Endothelial cell of umbilical vein (primary cell): ENCODE data around the gene SMCO2. TPM values are rescaled to one million over a fixed set of nuclear protein-coding genes. Genes with fewer than 3 reads are reported as not detected.

Source experiments
- BruUV-seq: library from RNA; stranded (reverse); fragments of 400-500 nt; replicated peaks from 2 replicates; lab custom pipeline; 2021; lab: Mats Ljungman, UMichigan
- CTCF ChIA-PET: fragments of 300-600, 350-600 bp; sonication (Branson Sonifier 250); formaldehyde crosslinking; loops from one replicate; lab custom pipeline; 2021; ENCODE audit warnings: antibody characterized with exemption, inconsistent platforms; lab: Charles Lee
- POLR2A ChIA-PET: fragments of 300-600, 350-600 bp; sonication (Branson Sonifier 250); formaldehyde crosslinking; loops from one replicate; lab custom pipeline; 2021; ENCODE audit warnings: antibody characterized with exemption, inconsistent platforms; lab: Charles Lee
- DNase-seq: peaks from one replicate; pipeline ENCODE4 v3.0.0-alpha.2; 2011; ENCODE audit warnings: low read depth, low spot score
- FAIRE-seq: peaks from 2 replicates; lab custom pipeline; 2011; peaks lifted over from hg19 to GRCh38; lab: Jason Lieb, UNC
- H2AFZ ChIP-seq: 2 replicates; pipeline ENCODE4 v1.6.0; 2012; ENCODE audit warnings: low read depth, low read length, control low read depth, inconsistent platforms
- H3K27ac ChIP-seq: 2 replicates; pipeline ENCODE4 v1.5.1; 2011; ENCODE audit warnings: low read depth, mild to moderate bottlenecking, control low read depth, low read length, moderate library complexity; ENCODE audit not compliant: insufficient read depth
- H3K27me3 ChIP-seq, 2 experiments: 2 replicates each; pipeline versions ENCODE4 v1.6.0 to v1.6.1; 2011; ENCODE audit warnings: low read length in 2 of 2, mixed read lengths in 1 of 2; ENCODE audit not compliant: control insufficient read depth in 2 of 2, insufficient read depth in 2 of 2
- H3K36me3 ChIP-seq, 2 experiments: 2 replicates in 1 of 2; 3 replicates in 1 of 2; pipeline ENCODE4 v1.5.1; 2011; ENCODE audit warnings: low read length in 2 of 2, mild to moderate bottlenecking in 1 of 2, moderate library complexity in 1 of 2; ENCODE audit not compliant: control insufficient read depth in 2 of 2, insufficient read depth in 2 of 2; ENCODE audit errors: extremely low read depth in 1 of 2
- H3K4me1 ChIP-seq: 3 replicates; pipeline ENCODE4 v1.5.1; 2011; ENCODE audit warnings: mild to moderate bottlenecking, low read length; ENCODE audit not compliant: control insufficient read depth, insufficient read depth; ENCODE audit errors: extremely low read depth
- H3K4me2 ChIP-seq: 2 replicates; pipeline ENCODE4 v1.6.1; 2011; ENCODE audit warnings: low read length, control low read depth, mixed read lengths; ENCODE audit not compliant: insufficient read depth
- H3K4me3 ChIP-seq, 3 experiments: fragments of 200-600 bp in 1 of 3; sonication (generic), shearing (Covaris generic) in 1 of 3; replicated peaks in 1 of 3; 2 replicates each; pipeline ENCODE4 v1.5.1; 2011 to 2016; ENCODE audit warnings: control low read depth in 3 of 3, low read length in 3 of 3, mild to moderate bottlenecking in 2 of 3, inconsistent platforms in 1 of 3, low read depth in 1 of 3, moderate library complexity in 1 of 3; ENCODE audit not compliant: insufficient read depth in 1 of 3
- H3K79me2 ChIP-seq: 2 replicates; pipeline ENCODE4 v1.6.0; 2012; ENCODE audit warnings: low read length, inconsistent platforms; ENCODE audit not compliant: control insufficient read depth, insufficient read depth
- H3K9ac ChIP-seq: replicated peaks from 2 replicates; pipeline ENCODE3; 2011; ENCODE audit warnings: low read length, control low read depth; ENCODE audit not compliant: insufficient read depth; ENCODE audit errors: extremely low read depth
- H3K9me1 ChIP-seq: replicated peaks from 3 replicates; pipeline ENCODE4 v1.6.0; 2011; ENCODE audit warnings: mild to moderate bottlenecking, low read length; ENCODE audit not compliant: control insufficient read depth, insufficient read depth; ENCODE audit errors: extremely low read depth
- H3K9me3 ChIP-seq: replicated peaks from 2 replicates; pipeline ENCODE4 v1.5.1; 2012; ENCODE audit warnings: low read length, inconsistent platforms; ENCODE audit not compliant: control insufficient read depth, insufficient read depth
- H4K20me1 ChIP-seq: replicated peaks from 2 replicates; pipeline ENCODE3; 2011; ENCODE audit warnings: mild to moderate bottlenecking, low read length; ENCODE audit not compliant: control insufficient read depth, insufficient read depth; ENCODE audit errors: extremely low read depth
- CTCF ChIP-seq, 2 donors: IDR thresholded peaks; 1 replicate in 1 of 2; 2 replicates in 1 of 2; pipeline ENCODE4 v1.5.1; 2011; ENCODE audit warnings: low read length in 2 of 2, mild to moderate bottlenecking in 2 of 2, moderate library complexity in 2 of 2, control low read depth in 1 of 2, inconsistent platforms in 1 of 2, low read depth in 1 of 2; ENCODE audit not compliant: insufficient read depth in 1 of 2; ENCODE audit errors: extremely low read depth in 1 of 2
- EZH2 ChIP-seq: IDR thresholded peaks from 2 replicates; pipeline ENCODE4 v1.6.1; 2012; ENCODE audit warnings: borderline replicate concordance, low read depth, mild to moderate bottlenecking, moderate library complexity, low read length, inconsistent platforms; ENCODE audit not compliant: severe bottlenecking
- FOS ChIP-seq: IDR thresholded peaks from 2 replicates; pipeline ENCODE4 v1.6.1; 2011; ENCODE audit warnings: mild to moderate bottlenecking, low read length, moderate library complexity, borderline replicate concordance; ENCODE audit not compliant: insufficient read depth
- GATA2 ChIP-seq: IDR thresholded peaks from 2 replicates; pipeline ENCODE4 v1.7.0; 2011; ENCODE audit warnings: low read depth, mild to moderate bottlenecking, moderate library complexity, mixed read lengths, low read length; ENCODE audit not compliant: insufficient read length, insufficient read depth
- JUN ChIP-seq: IDR thresholded peaks from 2 replicates; pipeline ENCODE4 v1.6.1; 2011; ENCODE audit warnings: borderline replicate concordance, low read depth; ENCODE audit not compliant: insufficient read length, insufficient read depth
- MAX ChIP-seq: IDR thresholded peaks from 2 replicates; pipeline ENCODE4 v1.6.1; 2011; ENCODE audit not compliant: insufficient read depth, insufficient read length
- MYC ChIP-seq: IDR thresholded peaks from one replicate; pipeline ENCODE4 v1.6.1; 2011; ENCODE audit warnings: mild to moderate bottlenecking, low read depth, low read length
- POLR2A ChIP-seq: IDR thresholded peaks from 2 replicates; pipeline ENCODE4 v1.6.1; 2012; ENCODE audit warnings: low read depth, mild to moderate bottlenecking, control low read depth, low read length
- POLR2AphosphoS5 ChIP-seq: IDR thresholded peaks from 2 replicates; pipeline ENCODE4 v1.6.1; 2012; ENCODE audit warnings: low read depth, mild to moderate bottlenecking, control low read depth, low read length, moderate library complexity; ENCODE audit not compliant: insufficient read depth
- dilution Hi-C: fragments of 300-500 bp; cut with MboI; formaldehyde crosslinking; loops from one replicate; pipeline ENCODE4 v1.15.0; 2019; ENCODE audit warnings: low sequenced_read_pairs; ENCODE audit not compliant: extremely low pct_ligation_motif_present
- intact Hi-C: fragments of 100-400 bp; cut with micrococcal nuclease; formaldehyde crosslinking; loops from one replicate; pipeline ENCODE4 v1.10.0; 2022
- polyA plus RNA-seq, 4 experiments: library from polyadenylated mRNA; depleted of rRNA in 3 of 4; stranded (reverse) in 3 of 4; unstranded in 1 of 4; fragments of >200 nt; gene quantifications; 2 replicates each; pipeline versions ENCODE4 v1.2.1 to v1.2.3, GENCODE V29; 2011 to 2012; ENCODE audit warnings: missing spikeins in 1 of 4
- total RNA-seq: library from RNA; stranded (reverse); gene quantifications from 2 replicates; pipeline ENCODE4 v1.2.3, GENCODE V29; 2021

Gene SMCO2
- total and polyA plus RNA-seq, 2 donors (not counting 3 experiments of a cell fraction or from before 2014, with no cell fraction given): 0.33 to 0.49 TPM

- intact Hi-C loops (no loop called here), dilution Hi-C loops (no loop called here)
- Histone ChIP-seq H3K9me1 (no peaks in the 10 kb centered on the region), H4K20me1 (no peaks in the 10 kb centered on the region), H3K4me2 (no peak overlapping the region), H2AFZ (no peak overlapping the region), H3K9ac (no peak overlapping the region), H3K4me3 (no peak overlapping the region), H3K27me3 (no peaks in the 10 kb centered on the region), H3K27ac (no peak overlapping the region), H3K36me3 (no peaks in the 10 kb centered on the region), H3K4me1 (no peaks in the 10 kb centered on the region), H3K9me3 (no peaks in the 10 kb centered on the region), H3K79me2 (no peaks in the 10 kb centered on the region)
- TF ChIP-seq POLR2A (no peak), JUN (no peak), POLR2AphosphoS5 (no peak), CTCF (IDR thresholded peaks at IDR 0.05; ENCODE audit: extremely low read depth in 1 of 2, insufficient read depth in 1 of 2, low read depth in 1 of 2, low read length in 2 of 2) (peak in 1 of 2 donors; percentile 7), MYC (no peak), FOS (no peak)
- DNase-seq (peak; percentile 32), FAIRE-seq (no peak)
- ChIA-PET POLR2A (no interaction called here), CTCF (interaction anchor here (0.7 to 1.6 kb wide), 6 partner anchors 17 to 64 kb away, joined by 3 to 7 read pairs (median 5); no protein-coding TSS in a partner anchor)
- BruUV-seq: no TSS peak
Observed at GRCh38 chr12:27488479-27488878, 41.9 kb downstream of the SMCO2 start.

- Histone ChIP-seq H3K4me2 (no peak overlapping the region), H3K27me3 (no peaks in the 10 kb centered on the region), H3K9ac (no peak overlapping the region), H3K4me3 (no peak overlapping the region), H3K9me3 (no peaks in the 10 kb centered on the region), H3K27ac (no peak overlapping the region), H4K20me1 (no peaks in the 10 kb centered on the region), H3K79me2 (no peaks in the 10 kb centered on the region), H2AFZ (no peak overlapping the region), H3K9me1 (no peaks in the 10 kb centered on the region), H3K4me1 (no peaks in the 10 kb centered on the region), H3K36me3 (no peaks in the 10 kb centered on the region)
- DNase-seq (no peak), FAIRE-seq (no peak)
- TF ChIP-seq MYC (no peak), EZH2 (no peak), MAX (no peak), FOS (no peak), POLR2AphosphoS5 (no peak), JUN (no peak), POLR2A (no peak), CTCF (IDR thresholded peaks at IDR 0.05; ENCODE audit: extremely low read depth in 1 of 2, insufficient read depth in 1 of 2, low read depth in 1 of 2, low read length in 2 of 2) (no peak), GATA2 (no peak)
- no TSS peak for BruUV-seq
- intact Hi-C loops: no loop called here
- CTCF ChIA-PET: interaction anchor here (1.1 kb wide), 2 partner anchors 12 to 54 kb away, joined by 3 read pairs; no protein-coding TSS in a partner anchor
- POLR2A ChIA-PET: no interaction called here
- dilution Hi-C loops: no loop called here
Observed at GRCh38 chr12:27491226-27491625, 44.7 kb downstream of the SMCO2 start.
